Measurements from ENCODE around the gene DYRK4. TPM values are rescaled to one million over a fixed set of nuclear protein-coding genes. Genes with fewer than 3 reads are reported as not detected.

Gene DYRK4
- total and polyA plus RNA-seq, 4 experiments from 2014 or later: 15.6 to 34.7 (median 23.9) TPM

DNA sequence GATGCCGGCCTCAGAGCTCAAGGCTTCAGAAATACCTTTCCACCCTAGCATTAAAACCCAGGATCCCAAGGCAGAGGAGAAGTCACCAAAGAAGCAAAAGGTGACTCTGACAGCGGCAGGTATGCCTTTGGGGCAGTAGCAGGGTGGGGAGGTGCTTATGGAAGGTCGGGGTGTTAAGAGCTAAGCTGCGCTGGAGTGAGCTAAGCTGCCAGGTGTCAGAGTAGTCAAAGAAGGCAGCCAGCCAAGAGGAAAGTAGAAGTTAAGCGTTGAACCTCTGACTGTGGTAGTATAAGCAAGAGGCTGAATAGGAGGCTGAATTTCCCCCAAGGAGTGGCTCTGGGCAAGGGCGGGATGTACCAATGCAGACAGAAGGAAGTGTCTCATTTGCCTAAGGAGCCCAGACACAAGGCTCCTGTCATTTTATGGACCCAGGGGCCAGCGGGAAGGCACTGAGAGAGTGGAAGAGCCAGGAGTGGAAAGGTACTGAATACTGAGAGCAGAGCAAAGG lies 29.2 kb downstream of the DYRK4 start:
- Mint-ChIP-seq H3K27me3 (peaks cover 10 to 13% of the 10 kb centered on the region in 2 donors), H3K36me3 (peaks cover 0 to 4% of the 10 kb centered on the region in 2 donors), H3K27ac (no peak overlapping the region), H3K4me1 (no peaks in the 10 kb centered on the region), H3K9me3 (peaks cover 0 to 6% (median 0%) of the 10 kb centered on the region in 8 donors), H3K4me3 (no peak overlapping the region)
- Histone ChIP-seq H3K4me1 (ENCODE audit: insufficient read depth, low read length) (no peaks in the 10 kb centered on the region), H3K36me3 (ENCODE audit: insufficient read depth, low read length) (no peaks in the 10 kb centered on the region), H3K4me3 (ENCODE audit: low read length in 2 of 2) (no peak overlapping the region), H3K27me3 (ENCODE audit: insufficient read depth, low read length) (no peaks in the 10 kb centered on the region), H3K27ac (ENCODE audit: low read depth, low read length) (no peak overlapping the region), H3K9me3 (ENCODE audit: control insufficient read depth in 1 of 2, low read length in 2 of 2) (no peaks in the 10 kb centered on the region)
- ChIA-PET CTCF (ENCODE audit: partially characterized antibody) (interaction anchor here (3.6 kb wide), 1 partner anchor 11 kb away, joined by 17 read pairs; no protein-coding TSS in a partner anchor), POLR2A (ENCODE audit: partially characterized antibody) (no interaction called here)
- no peak for DNase-seq
- intact Hi-C loops (cut with micrococcal nuclease): no loop called here

DNA sequence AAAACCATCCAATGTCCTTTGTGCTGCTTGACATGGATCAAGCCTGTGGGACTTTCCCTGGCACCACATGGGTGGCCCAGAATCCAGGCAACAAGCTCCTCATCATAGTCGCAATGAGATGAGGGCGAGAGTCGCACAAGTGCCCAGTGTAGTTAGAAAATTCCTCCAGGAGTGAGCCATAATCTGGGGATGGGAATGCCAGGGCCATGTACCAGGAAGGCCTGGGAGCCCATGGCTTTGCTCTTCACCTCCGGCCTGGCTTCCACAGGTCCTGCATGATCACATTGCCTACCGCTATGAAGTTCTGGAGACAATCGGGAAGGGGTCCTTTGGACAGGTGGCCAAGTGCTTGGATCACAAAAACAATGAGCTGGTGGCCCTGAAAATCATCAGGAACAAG lies 33.9 kb downstream of the DYRK4 start:
- Histone ChIP-seq H3K4me1 (ENCODE audit: insufficient read depth, low read length) (no peaks in the 10 kb centered on the region), H3K36me3 (ENCODE audit: insufficient read depth, low read length) (no peaks in the 10 kb centered on the region), H3K27me3 (ENCODE audit: insufficient read depth, low read length) (no peaks in the 10 kb centered on the region), H3K9me3 (ENCODE audit: control insufficient read depth in 1 of 2, low read length in 2 of 2) (no peaks in the 10 kb centered on the region), H3K27ac (ENCODE audit: low read depth, low read length) (no peak overlapping the region), H3K4me3 (ENCODE audit: low read length in 2 of 2) (no peak overlapping the region)
- intact Hi-C loops (cut with micrococcal nuclease): no loop called here
- ChIA-PET POLR2A (ENCODE audit: partially characterized antibody) (no interaction called here), CTCF (ENCODE audit: partially characterized antibody) (interaction anchor here (1.8 kb wide), 1 partner anchor 9 kb away, joined by 5 read pairs; no protein-coding TSS in a partner anchor)
- H3K36me3 Mint-ChIP-seq: no peaks in the 10 kb centered on the region
- H3K27me3 Mint-ChIP-seq: peaks cover 0 to 5% of the 10 kb centered on the region in 2 donors
- no peaks in the 10 kb centered on the region for H3K4me1 Mint-ChIP-seq
- no peaks in the 10 kb centered on the region for H3K9me3 Mint-ChIP-seq
- no peak overlapping the region for H3K27ac Mint-ChIP-seq
- no peak for DNase-seq
- no peak overlapping the region for H3K4me3 Mint-ChIP-seq

DNA sequence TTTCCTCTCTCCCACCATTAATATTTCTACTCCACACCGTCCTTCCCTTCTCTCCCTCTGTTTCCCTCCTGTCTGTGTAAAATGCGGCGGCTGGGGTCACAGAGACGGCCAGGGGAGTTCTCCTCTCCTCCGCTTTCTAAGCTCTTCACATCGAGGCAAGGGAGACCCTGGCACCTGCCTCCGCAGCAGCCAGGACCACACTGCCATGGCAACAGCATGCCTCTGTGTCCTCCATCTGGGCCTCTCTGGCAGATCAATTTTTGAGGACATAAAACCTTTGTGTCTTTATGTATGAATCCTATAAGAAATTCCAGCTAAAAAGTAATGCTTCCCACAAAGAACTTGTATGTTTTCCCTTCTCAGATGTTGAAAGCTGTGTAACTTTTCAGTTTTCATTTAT lies 41.4 kb downstream of the DYRK4 start:
- H3K4me1 ChIP-seq (ENCODE audit: insufficient read depth, low read length): peaks cover 21% of the 10 kb centered on the region
- no peaks in the 10 kb centered on the region for H3K36me3 ChIP-seq (ENCODE audit: insufficient read depth, low read length)
- Mint-ChIP-seq H3K27me3 (peaks cover 7% of the 10 kb centered on the region in 2 donors), H3K9me3 (no peaks in the 10 kb centered on the region), H3K27ac (no peak overlapping the region), H3K36me3 (peaks cover 0 to 6% of the 10 kb centered on the region in 2 donors), H3K4me1 (peaks cover 12 to 33% (median 25%) of the 10 kb centered on the region in 4 donors), H3K4me3 (no peak overlapping the region)
- intact Hi-C loops (cut with micrococcal nuclease): no loop called here
- POLR2A ChIA-PET (ENCODE audit: partially characterized antibody): no interaction called here
- no peak overlapping the region for H3K4me3 ChIP-seq (ENCODE audit: low read length in 2 of 2)
- no peak for DNase-seq
- CTCF ChIA-PET (ENCODE audit: partially characterized antibody): interaction anchor here (1.2 to 3.6 kb wide), 6 partner anchors 11 to 252 kb away, joined by 3 to 17 read pairs (median 4); no protein-coding TSS in a partner anchor
- no peak overlapping the region for H3K27ac ChIP-seq (ENCODE audit: low read depth, low read length)
- H3K9me3 ChIP-seq (ENCODE audit: control insufficient read depth in 1 of 2, low read length in 2 of 2): no peaks in the 10 kb centered on the region
- no peaks in the 10 kb centered on the region for H3K27me3 ChIP-seq (ENCODE audit: insufficient read depth, low read length)

DNA sequence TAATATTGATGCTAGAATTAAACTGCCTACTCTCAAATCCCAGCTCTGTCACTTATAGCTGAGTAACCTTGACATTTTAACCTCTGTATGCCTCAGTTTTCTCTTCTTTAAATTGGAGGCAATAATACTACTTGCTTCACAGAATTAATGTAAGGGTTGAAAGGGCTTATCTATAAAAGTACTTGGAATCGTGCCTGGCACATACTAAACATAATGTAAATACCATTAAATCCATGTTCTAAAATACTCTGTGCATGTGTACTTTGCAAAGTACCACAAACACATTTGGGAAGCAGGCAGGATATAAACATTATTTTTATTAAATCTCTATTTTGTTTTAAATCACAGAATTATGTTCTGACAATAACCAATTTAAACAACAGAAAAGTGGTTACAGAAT lies 41.9 kb downstream of the DYRK4 start:
- H3K9me3 Mint-ChIP-seq: no peaks in the 10 kb centered on the region
- Histone ChIP-seq H3K27me3 (ENCODE audit: insufficient read depth, low read length) (no peaks in the 10 kb centered on the region), H3K9me3 (ENCODE audit: control insufficient read depth in 1 of 2, low read length in 2 of 2) (no peaks in the 10 kb centered on the region), H3K36me3 (ENCODE audit: insufficient read depth, low read length) (no peaks in the 10 kb centered on the region), H3K27ac (ENCODE audit: low read depth, low read length) (no peak overlapping the region), H3K4me3 (ENCODE audit: low read length in 2 of 2) (no peak overlapping the region), H3K4me1 (ENCODE audit: insufficient read depth, low read length) (peaks cover 21% of the 10 kb centered on the region)
- POLR2A ChIA-PET (ENCODE audit: partially characterized antibody): interaction anchor here (0.7 kb wide), 1 partner anchor 45 kb away, joined by 7 read pairs; the partner anchor contains the start of genes AKAP3 and NDUFA9
- H3K4me1 Mint-ChIP-seq: peaks cover 12 to 33% (median 25%) of the 10 kb centered on the region in 4 donors
- H3K4me3 Mint-ChIP-seq: no peak overlapping the region
- peaks cover 0 to 6% of the 10 kb centered on the region in 2 donors for H3K36me3 Mint-ChIP-seq
- intact Hi-C loops (cut with micrococcal nuclease): loop anchor here (1.0 kb wide), 2 partner anchors 45 to 154 kb away; partner anchors contain the start of genes AKAP3 and NDUFA9
- CTCF ChIA-PET (ENCODE audit: partially characterized antibody): interaction anchor here (0.6 to 3.6 kb wide), 11 partner anchors 10 to 251 kb away, joined by 3 to 17 read pairs (median 3); partner anchors contain the start of genes AKAP3 and NDUFA9
- DNase-seq: no peak
- H3K27ac Mint-ChIP-seq: no peak overlapping the region
- peaks cover 7% of the 10 kb centered on the region in 2 donors for H3K27me3 Mint-ChIP-seq

DNA sequence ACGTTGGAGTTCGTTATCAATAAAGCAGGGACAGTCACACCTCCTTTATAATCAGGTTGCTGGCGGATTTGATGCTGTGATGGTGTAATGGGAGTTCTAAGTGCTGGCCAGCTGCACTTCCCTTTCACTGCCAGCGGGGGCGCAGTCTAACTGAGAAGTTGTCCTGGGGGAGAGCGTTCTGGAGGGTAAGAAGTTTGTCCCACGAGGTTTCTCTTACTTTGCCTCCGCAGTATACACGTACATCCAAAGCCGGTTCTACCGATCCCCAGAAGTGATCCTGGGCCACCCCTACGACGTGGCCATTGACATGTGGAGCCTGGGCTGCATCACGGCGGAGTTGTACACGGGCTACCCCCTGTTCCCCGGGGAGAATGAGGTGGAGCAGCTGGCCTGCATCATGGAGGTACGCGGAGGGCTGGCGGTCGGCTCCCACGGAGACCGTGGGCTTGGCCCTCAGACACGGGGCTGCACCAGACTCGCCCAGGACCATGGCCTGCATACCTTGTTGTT lies 42.7 kb downstream of the DYRK4 start:
- Histone ChIP-seq H3K9me3 (ENCODE audit: control insufficient read depth in 1 of 2, low read length in 2 of 2) (no peaks in the 10 kb centered on the region), H3K36me3 (ENCODE audit: insufficient read depth, low read length) (no peaks in the 10 kb centered on the region), H3K4me1 (ENCODE audit: insufficient read depth, low read length) (peaks cover 21% of the 10 kb centered on the region), H3K4me3 (ENCODE audit: low read length in 2 of 2) (peak overlapping the region; percentile 85 to 89), H3K27ac (ENCODE audit: low read depth, low read length) (peak overlapping the region; percentile 34), H3K27me3 (ENCODE audit: insufficient read depth, low read length) (no peaks in the 10 kb centered on the region)
- POLR2A ChIA-PET (ENCODE audit: partially characterized antibody): interaction anchor here (0.7 kb wide), 1 partner anchor 44 kb away, joined by 7 read pairs; the partner anchor contains the start of genes AKAP3 and NDUFA9
- Mint-ChIP-seq H3K4me1 (peaks cover 12 to 33% (median 25%) of the 10 kb centered on the region in 4 donors), H3K27ac (peak overlapping the region; percentile 56 to 97 (median 93)), H3K9me3 (no peaks in the 10 kb centered on the region), H3K27me3 (peaks cover 7% of the 10 kb centered on the region in 2 donors), H3K4me3 (peak overlapping the region; percentile 96 to 100 (median 99)), H3K36me3 (peaks cover 0 to 10% of the 10 kb centered on the region in 2 donors)
- intact Hi-C loops (cut with micrococcal nuclease): loop anchor here (1.0 kb wide), 2 partner anchors 45 to 154 kb away; partner anchors contain the start of genes AKAP3 and NDUFA9
- CTCF ChIA-PET (ENCODE audit: partially characterized antibody): interaction anchor here (0.6 to 1.8 kb wide), 15 partner anchors 8 to 158 kb away, joined by 3 to 14 read pairs (median 3); partner anchors contain the start of genes AKAP3 and NDUFA9
- DNase-seq: peak; percentile 76 to 80 (median 78)

DNA sequence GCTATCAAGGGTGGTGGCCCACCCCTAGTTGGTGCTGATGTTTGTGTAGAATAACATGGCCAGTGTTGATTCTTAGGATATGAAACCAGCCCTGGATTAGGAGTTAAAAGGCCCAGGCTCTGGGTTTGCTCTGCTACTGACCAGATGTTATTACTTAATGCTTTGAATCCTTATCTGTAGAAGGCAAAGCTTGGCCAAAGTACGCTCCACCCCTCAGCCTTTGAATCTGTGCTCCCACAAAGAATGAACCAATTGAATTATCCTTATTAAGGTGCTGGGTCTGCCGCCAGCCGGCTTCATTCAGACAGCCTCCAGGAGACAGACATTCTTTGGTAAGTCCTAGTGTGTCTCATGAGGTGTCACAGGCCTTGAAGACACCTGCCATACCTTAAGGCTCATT lies 45.0 kb downstream of the DYRK4 start:
- H3K27me3 ChIP-seq (ENCODE audit: insufficient read depth, low read length): no peaks in the 10 kb centered on the region
- H3K4me1 ChIP-seq (ENCODE audit: insufficient read depth, low read length): peaks cover 21% of the 10 kb centered on the region
- H3K4me3 Mint-ChIP-seq: peak overlapping the region in 5 of 8 donors; percentile 17 to 66 (median 33)
- intact Hi-C loops (cut with micrococcal nuclease): no loop called here
- no peaks in the 10 kb centered on the region for H3K9me3 ChIP-seq (ENCODE audit: control insufficient read depth in 1 of 2, low read length in 2 of 2)
- H3K36me3 ChIP-seq (ENCODE audit: insufficient read depth, low read length): peaks cover 11% of the 10 kb centered on the region
- H3K9me3 Mint-ChIP-seq: no peaks in the 10 kb centered on the region
- H3K4me1 Mint-ChIP-seq: peaks cover 12 to 33% (median 25%) of the 10 kb centered on the region in 4 donors
- no peak overlapping the region for H3K27ac ChIP-seq (ENCODE audit: low read depth, low read length)
- peak overlapping the region in 1 of 7 donors; percentile 38 for H3K27ac Mint-ChIP-seq
- ChIA-PET POLR2A (ENCODE audit: partially characterized antibody) (no interaction called here), CTCF (ENCODE audit: partially characterized antibody) (no interaction called here)
- H3K27me3 Mint-ChIP-seq: peaks cover 7% of the 10 kb centered on the region in 2 donors
- no peak for DNase-seq
- H3K36me3 Mint-ChIP-seq: peaks cover 17 to 30% of the 10 kb centered on the region in 2 donors
- no peak overlapping the region for H3K4me3 ChIP-seq (ENCODE audit: low read length in 2 of 2)

DNA sequence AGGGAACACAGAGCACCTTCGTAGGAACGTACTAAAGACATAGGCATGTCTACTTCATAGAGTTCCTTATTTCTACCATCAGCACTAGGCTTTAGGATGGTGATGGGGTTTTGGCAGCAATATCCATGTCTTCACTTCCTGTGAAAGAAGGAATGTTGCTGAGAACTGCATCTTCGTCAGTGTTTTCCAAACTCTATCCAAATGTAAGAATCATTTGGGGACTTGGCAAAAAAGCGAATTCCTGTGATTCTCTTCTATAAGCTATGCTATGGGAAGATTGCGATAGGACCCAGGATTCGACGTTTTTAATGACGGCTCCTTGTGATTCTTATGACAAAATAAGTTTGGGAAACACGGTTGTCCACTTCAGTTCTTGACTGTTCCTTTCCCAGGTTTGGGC lies 47.1 kb downstream of the DYRK4 start:
- peaks cover 22% of the 10 kb centered on the region for H3K36me3 ChIP-seq (ENCODE audit: insufficient read depth, low read length)
- Mint-ChIP-seq H3K36me3 (peaks cover 34 to 43% of the 10 kb centered on the region in 2 donors), H3K4me3 (no peak overlapping the region), H3K27me3 (no peaks in the 10 kb centered on the region), H3K27ac (no peak overlapping the region), H3K9me3 (no peaks in the 10 kb centered on the region), H3K4me1 (peaks cover 12 to 33% (median 25%) of the 10 kb centered on the region in 4 donors)
- ChIA-PET POLR2A (ENCODE audit: partially characterized antibody) (no interaction called here), CTCF (ENCODE audit: partially characterized antibody) (interaction anchor here (1.0 kb wide), 1 partner anchor 149 kb away, joined by 3 read pairs; no protein-coding TSS in a partner anchor)
- no peak overlapping the region for H3K27ac ChIP-seq (ENCODE audit: low read depth, low read length)
- H3K4me1 ChIP-seq (ENCODE audit: insufficient read depth, low read length): peaks cover 21% of the 10 kb centered on the region
- no peak overlapping the region for H3K4me3 ChIP-seq (ENCODE audit: low read length in 2 of 2)
- no peaks in the 10 kb centered on the region for H3K9me3 ChIP-seq (ENCODE audit: control insufficient read depth in 1 of 2, low read length in 2 of 2)
- no peak for DNase-seq
- intact Hi-C loops (cut with micrococcal nuclease): no loop called here
- no peaks in the 10 kb centered on the region for H3K27me3 ChIP-seq (ENCODE audit: insufficient read depth, low read length)

Data from CD4-positive, alpha-beta memory T cell (primary cell).